Fibroblast of skin of left quadriceps (primary cell): ENCODE data around the gene PIP4K2C.
A peak's percentile ranks its signal among the peaks of the same experiment; 100 is the strongest.
"Not testable (repeated sequence)": the region's sequence is repeated elsewhere in the genome, so short reads cannot be mapped to it uniquely, and the experiment has no call there.

Experiments
- DNase-seq, 2 experiments: peaks; one replicate each; pipeline ENCODE4 v3.0.0-alpha.2; 2013; ENCODE audit warnings: low read depth in 2 of 2

Gene PIP4K2C

GRCh38 chr12:57609781-57610553 lies 19.0 kb downstream of the PIP4K2C start:
- no peak for DNase-seq

DNA sequence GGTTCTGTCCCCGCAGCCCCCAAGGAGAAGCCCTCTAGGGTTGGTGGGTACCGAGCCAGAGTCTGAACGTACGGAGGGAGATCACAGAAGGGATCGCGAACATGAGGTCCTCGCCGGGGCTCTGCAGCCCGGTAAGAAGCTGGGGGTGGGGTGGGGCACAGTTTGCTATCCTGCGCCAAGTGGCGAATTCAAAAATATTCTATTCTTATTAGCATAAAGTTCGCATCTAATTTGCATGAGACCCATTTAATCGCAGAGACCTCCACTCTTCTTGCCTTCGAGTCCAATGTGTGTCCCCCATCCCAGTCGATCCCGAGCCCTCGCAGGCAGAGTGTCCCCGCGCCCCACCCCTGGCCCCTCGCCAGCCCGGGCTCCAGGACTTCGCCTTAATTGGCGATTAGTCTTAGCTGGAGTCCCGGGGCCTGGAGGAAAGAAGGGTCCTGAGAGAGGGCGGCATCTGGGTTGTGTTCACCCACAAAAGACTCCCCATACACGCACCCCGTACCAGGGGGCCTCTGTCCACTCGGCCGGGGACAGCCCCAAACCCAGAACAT lies 19.6 kb downstream of the PIP4K2C start:
- DNase-seq, result no peak

- DNase-seq, result peak in 1 of 2 experiments; percentile 39
Observed at GRCh38 chr12:57611108-57611826, 20.3 kb downstream of the PIP4K2C start, which contains the start of gene ARHGEF25. ARHGEF25 (plus strand) TSS chr12:57611435; CDS start chr12:57611895, 460 bp downstream.

- DNase-seq, result no peak
Observed at GRCh38 chr12:57611827-57612710, 21.1 kb downstream of the PIP4K2C start.

GRCh38 chr12:57612711-57613426 lies 21.9 kb downstream of the PIP4K2C start:
- no peak for DNase-seq

DNA sequence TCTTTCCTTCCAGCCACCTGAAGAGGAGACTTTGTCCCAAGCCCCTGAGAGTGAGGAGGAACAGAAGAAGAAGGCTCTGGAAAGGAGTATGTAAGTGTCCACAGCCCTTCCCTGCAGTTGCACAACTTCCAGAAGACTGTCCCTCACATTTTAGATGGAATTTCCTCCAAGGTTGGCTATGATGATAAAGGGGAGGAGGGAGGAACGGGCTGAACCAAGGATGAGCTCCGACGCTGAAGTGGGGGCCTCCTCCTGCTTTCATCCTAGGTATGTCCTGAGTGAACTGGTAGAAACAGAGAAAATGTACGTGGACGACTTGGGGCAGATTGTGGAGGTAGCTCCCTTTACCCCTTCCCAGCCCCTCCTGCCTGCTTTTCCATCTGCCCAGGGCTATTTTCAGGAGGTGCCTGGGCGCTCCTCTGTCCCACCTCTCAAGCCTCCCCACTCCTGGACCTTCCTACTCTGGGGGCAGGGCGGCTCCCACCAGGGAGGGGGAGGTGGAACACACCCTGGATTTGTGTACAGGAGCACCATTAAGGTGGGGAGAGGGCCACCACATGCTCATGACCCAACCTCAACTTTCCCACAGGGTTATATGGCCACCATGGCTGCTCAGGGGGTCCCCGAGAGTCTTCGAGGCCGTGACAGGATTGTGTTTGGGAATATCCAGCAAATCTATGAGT lies 22.6 kb downstream of the PIP4K2C start:
- no peak for DNase-seq

GRCh38 chr12:57614178-57614947 lies 23.4 kb downstream of the PIP4K2C start:
- DNase-seq, result no peak

DNA sequence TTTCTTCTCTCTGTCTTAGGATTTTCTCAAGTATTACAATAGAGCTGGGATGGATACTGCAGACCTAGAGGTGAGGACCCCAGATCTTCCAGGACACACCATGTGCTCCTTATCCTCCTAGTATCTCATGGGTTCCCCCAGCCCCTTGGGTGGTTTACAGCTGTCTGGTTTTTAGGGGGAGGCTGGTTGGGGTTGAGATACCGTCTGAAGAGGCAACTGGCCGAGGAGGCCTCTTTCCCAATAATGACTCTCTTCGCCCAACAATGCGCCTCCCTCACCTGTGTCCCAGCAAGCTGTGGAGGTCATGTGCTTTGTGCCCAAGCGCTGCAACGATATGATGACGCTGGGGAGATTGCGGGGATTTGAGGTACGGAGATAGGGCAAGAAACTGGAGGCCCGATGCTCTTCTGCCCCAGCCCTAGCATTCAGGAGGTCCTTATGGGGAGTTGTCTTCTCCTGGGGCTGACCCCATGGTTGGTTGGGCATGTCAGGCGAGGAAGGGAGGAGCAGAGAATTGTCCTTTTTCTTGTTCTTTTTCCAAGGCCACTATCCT lies 24.0 kb downstream of the PIP4K2C start:
- DNase-seq, result no peak

DNA sequence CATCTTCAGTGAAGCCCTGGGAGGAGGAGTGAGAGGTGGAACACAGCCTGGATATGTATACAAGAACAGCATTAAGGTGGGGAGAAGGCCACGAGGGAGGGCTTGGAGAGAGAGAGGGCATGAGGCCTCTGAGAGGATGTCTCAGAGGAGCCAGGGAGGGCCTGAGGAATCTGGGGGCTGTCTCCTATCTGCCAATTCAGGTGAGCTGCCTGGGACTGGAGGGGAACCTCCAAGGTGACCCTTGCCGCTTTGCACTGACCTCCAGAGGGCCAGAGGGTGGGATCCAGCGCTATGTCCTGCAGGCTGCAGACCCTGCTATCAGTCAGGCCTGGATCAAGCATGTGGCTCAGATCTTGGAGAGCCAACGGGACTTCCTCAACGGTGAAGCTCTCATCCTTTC lies 24.6 kb downstream of the PIP4K2C start:
- no peak for DNase-seq

GRCh38 chr12:57616383-57617101 lies 25.6 kb downstream of the PIP4K2C start:
- DNase-seq, result no peak

DNA sequence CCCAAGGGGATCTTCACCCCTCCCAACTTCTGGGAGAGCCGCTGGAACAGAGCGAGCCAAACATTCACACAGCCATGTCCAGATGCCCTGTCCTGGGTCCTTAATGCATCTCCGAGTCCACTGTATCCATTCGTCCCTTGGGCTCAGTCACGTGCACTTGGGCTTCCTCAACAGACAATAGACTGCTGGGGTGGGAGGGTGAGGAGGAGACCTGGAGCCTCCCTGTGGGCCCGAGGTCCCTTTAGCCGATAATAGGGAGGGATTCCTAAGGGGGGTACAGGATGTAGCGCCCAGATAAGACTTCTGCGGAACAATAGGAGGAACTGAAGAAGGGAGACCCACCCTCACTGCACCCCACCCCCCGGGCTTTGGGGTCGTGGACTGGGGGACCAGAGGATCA lies 26.9 kb downstream of the PIP4K2C start:
- no peak for DNase-seq

- DNase-seq, result not testable (repeated sequence)
Observed at GRCh38 chr12:57618431-57618830, 27.4 kb downstream of the PIP4K2C start.

DNA sequence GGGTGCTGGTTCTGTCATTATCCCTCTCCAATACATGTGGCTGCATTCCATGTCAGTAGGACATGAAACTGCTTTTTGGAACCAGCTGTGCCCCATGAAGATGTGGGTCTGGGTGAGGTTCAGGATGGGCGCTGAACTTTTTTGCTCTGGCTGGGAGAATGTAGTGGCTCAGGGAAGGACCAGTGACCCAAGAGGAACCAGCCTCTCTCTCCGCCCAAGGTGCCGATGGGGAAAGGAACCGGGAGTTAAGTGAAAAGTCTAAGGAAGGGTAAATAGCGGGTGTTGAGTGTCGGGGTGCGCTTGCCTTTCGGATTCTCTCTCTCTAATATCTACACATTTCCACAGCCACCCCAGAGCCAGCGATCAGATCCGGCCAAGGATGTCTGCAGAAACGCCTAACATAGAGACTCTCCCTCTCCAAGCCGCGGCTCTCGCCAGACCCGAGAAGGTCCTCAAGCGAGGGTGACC lies 28.0 kb downstream of the PIP4K2C start:
- DNase-seq, result no peak

GRCh38 chr12:57619434-57620244 lies 28.6 kb downstream of the PIP4K2C start:
- DNase-seq, result no peak

GRCh38 chr12:57620245-57620935 lies 29.4 kb downstream of the PIP4K2C start:
- no peak for DNase-seq

GRCh38 chr12:57620936-57621496 lies 30.0 kb downstream of the PIP4K2C start:
- no peak for DNase-seq
